ENCODE results near the gene INAVA.
A peak's percentile ranks its signal among the peaks of the same experiment; 100 is the strongest.

The INAVA gene

GRCh38 chr1:200894712-200895442, at the start of gene INAVA:
TSS of gene INAVA (plus strand) at chr1:200894900. CDS start at chr1:200898401, 3,501 bp downstream.
- DNase-seq = no peak
- Mint-ChIP-seq H3K4me1 (peaks cover 29% of the 10 kb centered on the region), H3K27ac (peak within 1 kb of the TSS in 1 of 2 donors; percentile 55), H3K4me3 (no peak within 1 kb of the TSS), H3K9me3 (no peaks in the 10 kb centered on the region), H3K27me3 (peaks cover 80% of the 10 kb centered on the region)
- ATAC-seq = peak; percentile 12

GRCh38 chr1:200845360-200845759, 49.3 kb upstream of the INAVA start:
- H3K27ac Mint-ChIP-seq = no peak overlapping the region
- no peaks in the 10 kb centered on the region for H3K9me3 Mint-ChIP-seq
- H3K4me3 Mint-ChIP-seq = no peak overlapping the region

GRCh38 chr1:200846398-200846797, 48.3 kb upstream of the INAVA start:
- no peak for ATAC-seq
- no peak overlapping the region for H3K4me3 Mint-ChIP-seq

More at GRCh38 chr1:200845360-200845759, 49.3 kb upstream of the INAVA start:
- Mint-ChIP-seq H3K27me3 (no peaks in the 10 kb centered on the region), H3K4me1 (no peaks in the 10 kb centered on the region)
- no peak for ATAC-seq
- DNase-seq = no peak

GRCh38 chr1:200849430-200849829, 45.3 kb upstream of the INAVA start:
- no peak for DNase-seq
- Mint-ChIP-seq H3K4me1 (no peaks in the 10 kb centered on the region), H3K27me3 (no peaks in the 10 kb centered on the region), H3K4me3 (no peak overlapping the region), H3K9me3 (no peaks in the 10 kb centered on the region), H3K27ac (no peak overlapping the region)
- no peak for ATAC-seq

More at GRCh38 chr1:200846398-200846797, 48.3 kb upstream of the INAVA start:
- H3K4me1 Mint-ChIP-seq = no peaks in the 10 kb centered on the region
- H3K27me3 Mint-ChIP-seq = no peaks in the 10 kb centered on the region
- H3K9me3 Mint-ChIP-seq = no peaks in the 10 kb centered on the region
- no peak for DNase-seq
- peak overlapping the region in 1 of 2 donors; percentile 52 for H3K27ac Mint-ChIP-seq

GRCh38 chr1:200850554-200850953, 44.1 kb upstream of the INAVA start:
- DNase-seq (no peak), ATAC-seq (no peak)
- H3K27ac Mint-ChIP-seq = peak overlapping the region in 1 of 2 donors; percentile 25
- no peaks in the 10 kb centered on the region for H3K4me1 Mint-ChIP-seq
- no peaks in the 10 kb centered on the region for H3K27me3 Mint-ChIP-seq
- H3K4me3 Mint-ChIP-seq = no peak overlapping the region
- no peaks in the 10 kb centered on the region for H3K9me3 Mint-ChIP-seq

GRCh38 chr1:200856716-200857357, 37.9 kb upstream of the INAVA start:
- DNase-seq = no peak
- H3K4me1 Mint-ChIP-seq = peaks cover 2% of the 10 kb centered on the region
- no peak overlapping the region for H3K4me3 Mint-ChIP-seq
- peak; percentile 62 for ATAC-seq
- H3K27me3 Mint-ChIP-seq = no peaks in the 10 kb centered on the region
- no peaks in the 10 kb centered on the region for H3K9me3 Mint-ChIP-seq
- H3K27ac Mint-ChIP-seq = peak overlapping the region; percentile 12 to 40

GRCh38 chr1:200857804-200858203, 36.9 kb upstream of the INAVA start:
- H3K9me3 Mint-ChIP-seq = no peaks in the 10 kb centered on the region
- no peak overlapping the region for H3K27ac Mint-ChIP-seq
- DNase-seq = no peak
- peaks cover 11% of the 10 kb centered on the region for H3K4me1 Mint-ChIP-seq
- ATAC-seq = no peak
- no peaks in the 10 kb centered on the region for H3K27me3 Mint-ChIP-seq
- no peak overlapping the region for H3K4me3 Mint-ChIP-seq

GRCh38 chr1:200861937-200862647, 32.6 kb upstream of the INAVA start:
- no peak overlapping the region for H3K27ac Mint-ChIP-seq
- no peaks in the 10 kb centered on the region for H3K9me3 Mint-ChIP-seq
- peaks cover 41% of the 10 kb centered on the region for H3K4me1 Mint-ChIP-seq
- H3K4me3 Mint-ChIP-seq = peak overlapping the region in 1 of 2 donors; percentile 45
- DNase-seq (no peak), ATAC-seq (peak; percentile 49)
- H3K27me3 Mint-ChIP-seq = peaks cover 3% of the 10 kb centered on the region

- DNase-seq (no peak), ATAC-seq (no peak)
- Mint-ChIP-seq H3K4me3 (no peak overlapping the region), H3K27me3 (peaks cover 9% of the 10 kb centered on the region), H3K9me3 (no peaks in the 10 kb centered on the region), H3K27ac (no peak overlapping the region), H3K4me1 (peaks cover 48% of the 10 kb centered on the region)
These were observed 31.8 kb upstream of the INAVA start for GRCh38 chr1:200862713-200863415.

- no peak overlapping the region for H3K27ac Mint-ChIP-seq
- H3K4me1 Mint-ChIP-seq = peaks cover 58% of the 10 kb centered on the region
- no peak for DNase-seq
These were observed 28.6 kb upstream of the INAVA start for GRCh38 chr1:200866116-200866515.

GRCh38 chr1:200866521-200866920, 28.2 kb upstream of the INAVA start:
- H3K27ac Mint-ChIP-seq = no peak overlapping the region
- peaks cover 29% of the 10 kb centered on the region for H3K27me3 Mint-ChIP-seq
- DNase-seq = peak; percentile 73 to 91
- H3K4me3 Mint-ChIP-seq = peak overlapping the region; percentile 15 to 38
- ATAC-seq = peak; percentile 95
- peaks cover 58% of the 10 kb centered on the region for H3K4me1 Mint-ChIP-seq
- H3K9me3 Mint-ChIP-seq = no peaks in the 10 kb centered on the region

More at GRCh38 chr1:200866116-200866515, 28.6 kb upstream of the INAVA start:
- H3K9me3 Mint-ChIP-seq = no peaks in the 10 kb centered on the region
- ATAC-seq = no peak
- H3K27me3 Mint-ChIP-seq = peaks cover 25% of the 10 kb centered on the region
- H3K4me3 Mint-ChIP-seq = peak overlapping the region; percentile 15 to 38

- peak; percentile 1 for ATAC-seq
- Mint-ChIP-seq H3K4me3 (peak overlapping the region in 1 of 2 donors; percentile 44), H3K4me1 (peaks cover 53% of the 10 kb centered on the region), H3K27me3 (peaks cover 36% of the 10 kb centered on the region), H3K9me3 (no peaks in the 10 kb centered on the region), H3K27ac (no peak overlapping the region)
- DNase-seq = no peak
These were observed 27.5 kb upstream of the INAVA start for GRCh38 chr1:200867018-200867811.

- Mint-ChIP-seq H3K4me1 (peaks cover 51% of the 10 kb centered on the region), H3K27me3 (peaks cover 52% of the 10 kb centered on the region), H3K4me3 (no peak overlapping the region)
These were observed 25.3 kb upstream of the INAVA start for GRCh38 chr1:200869376-200869752.

GRCh38 chr1:200869753-200870391, 24.8 kb upstream of the INAVA start:
- Mint-ChIP-seq H3K4me1 (peaks cover 53% of the 10 kb centered on the region), H3K9me3 (no peaks in the 10 kb centered on the region), H3K27ac (peak overlapping the region in 1 of 2 donors; percentile 28), H3K27me3 (peaks cover 58% of the 10 kb centered on the region), H3K4me3 (no peak overlapping the region)
- DNase-seq = peak in 1 of 2 donors; percentile 61
- ATAC-seq = peak; percentile 57

More at GRCh38 chr1:200869376-200869752, 25.3 kb upstream of the INAVA start:
- no peak for ATAC-seq
- no peaks in the 10 kb centered on the region for H3K9me3 Mint-ChIP-seq
- DNase-seq = no peak
- no peak overlapping the region for H3K27ac Mint-ChIP-seq
